ENCODE data around the gene TMEM184A.

DNA sequence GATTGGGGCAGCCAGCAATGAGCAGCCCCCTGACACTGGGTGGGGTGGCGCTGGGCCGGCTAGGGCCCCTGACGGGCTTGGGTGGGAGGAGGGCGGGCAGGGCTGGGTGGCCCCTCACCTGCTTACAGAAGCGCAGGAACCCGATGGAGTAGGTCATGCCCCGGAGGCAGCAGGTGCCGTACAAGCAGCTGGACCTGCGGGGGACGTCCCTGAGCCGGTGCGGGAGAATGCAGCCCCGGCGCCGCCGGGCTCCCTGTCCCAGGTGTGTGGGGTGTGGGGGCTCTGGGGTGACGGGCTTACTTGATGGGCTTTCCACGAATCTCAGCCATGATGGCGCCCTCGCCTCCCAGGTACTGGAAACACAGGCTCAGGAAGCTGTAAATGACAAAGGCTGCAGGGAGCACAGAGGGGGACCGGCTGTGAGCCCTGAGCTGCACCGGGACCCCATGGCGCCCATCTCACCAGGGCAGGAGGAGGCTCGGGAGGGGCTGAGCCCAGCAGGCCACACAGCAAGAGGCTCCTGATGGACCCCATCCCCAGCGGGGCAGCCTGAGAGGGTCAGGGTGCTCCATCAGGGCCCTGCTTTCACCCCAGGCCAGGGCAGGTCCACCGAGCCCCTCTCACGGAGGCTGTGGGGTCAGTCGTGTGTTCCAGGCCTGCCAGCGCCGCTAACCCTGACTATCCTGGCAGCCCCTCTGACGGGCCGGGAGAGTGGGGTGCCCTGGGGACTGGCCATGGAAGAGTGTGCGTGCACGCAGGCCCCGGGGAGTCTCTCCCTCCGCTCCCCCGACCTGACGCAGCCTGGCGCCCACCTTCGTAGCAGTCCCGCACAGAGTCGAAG lies 5.8 kb downstream of the TMEM184A start:
- no peak for TF ChIP-seq CTCF (conservative IDR thresholded peaks at IDR 0.05; ENCODE audit: low read depth in 2 of 2)
- TF ChIP-seq POLR2AphosphoS5 (IDR thresholded peaks at IDR 0.05; ENCODE audit: low read depth), result no peak
- no peak for TF ChIP-seq EZH2phosphoT487 (IDR thresholded peaks at IDR 0.05; ENCODE audit: unreplicated experiment)
- no peak for TF ChIP-seq EZH2 (IDR thresholded peaks at IDR 0.05; ENCODE audit: low read depth, unreplicated experiment)
- no peak for TF ChIP-seq NANOG (IDR thresholded peaks at IDR 0.05; ENCODE audit: borderline replicate concordance)
- TF ChIP-seq ETS1 (IDR thresholded peaks at IDR 0.05), result no peak
- no peak for TF ChIP-seq ZNF331 (CRISPR knock-in tag; IDR thresholded peaks at IDR 0.05; ENCODE audit: low read depth)
- TF ChIP-seq REST (IDR thresholded peaks at IDR 0.05; ENCODE audit: unreplicated experiment), result no peak
